Fibroblast of lung (primary cell): Measurements from ENCODE around the gene KNTC1. TPM values are rescaled to one million over a fixed set of nuclear protein-coding genes. Genes with fewer than 3 reads are reported as not detected.
A peak's percentile ranks its signal among the peaks of the same experiment; 100 is the strongest.

Experiments used
- DNase-seq, 2 donors: peaks; one replicate each; pipeline versions ENCODE4 v3.0.0 to v3.0.0-alpha.2; 2010; ENCODE audit warnings: low read depth in 2 of 2
- H2AFZ ChIP-seq: 2 replicates; pipeline ENCODE4 v1.5.1; 2012; ENCODE audit warnings: low read length, control low read depth, inconsistent platforms
- H3K27ac ChIP-seq: 2 replicates; pipeline ENCODE4 v1.5.1; 2011; ENCODE audit warnings: low read length, control low read depth; ENCODE audit not compliant: insufficient read depth
- H3K27me3 ChIP-seq: 2 replicates; pipeline ENCODE4 v1.5.1; 2011; ENCODE audit warnings: mild to moderate bottlenecking, low read length; ENCODE audit not compliant: control insufficient read depth, insufficient read depth
- H3K36me3 ChIP-seq: 2 replicates; pipeline ENCODE4 v1.5.1; 2011; ENCODE audit warnings: low read length; ENCODE audit not compliant: control insufficient read depth, insufficient read depth
- H3K4me1 ChIP-seq: 2 replicates; pipeline ENCODE4 v1.5.1; 2011; ENCODE audit warnings: low read length; ENCODE audit not compliant: control insufficient read depth, insufficient read depth; ENCODE audit errors: extremely low read depth
- H3K4me2 ChIP-seq: 2 replicates; pipeline ENCODE4 v1.5.1; 2011; ENCODE audit warnings: low read length, control low read depth; ENCODE audit not compliant: insufficient read depth; ENCODE audit errors: extremely low read depth
- H3K4me3 ChIP-seq, 4 experiments: fragments of 200-600 bp in 1 of 4; sonication (generic) in 1 of 4; replicated peaks in 1 of 4; 2 replicates each; pipeline ENCODE4 v1.5.1; 2011 to 2016; ENCODE audit warnings: low read length in 4 of 4, low read depth in 3 of 4, mild to moderate bottlenecking in 3 of 4, control low read depth in 2 of 4, inconsistent platforms in 1 of 4, mixed read lengths in 1 of 4; ENCODE audit not compliant: insufficient read depth in 1 of 4; ENCODE audit errors: control extremely low read depth in 1 of 4
- H3K79me2 ChIP-seq: 2 replicates; pipeline ENCODE4 v1.5.1; 2012; ENCODE audit warnings: mild to moderate bottlenecking, low read length, inconsistent platforms; ENCODE audit not compliant: control insufficient read depth, insufficient read depth
- H3K9ac ChIP-seq: 2 replicates; pipeline ENCODE4 v1.5.1; 2011; ENCODE audit warnings: mild to moderate bottlenecking, low read length, control low read depth; ENCODE audit not compliant: insufficient read depth
- H3K9me3 ChIP-seq: 2 replicates; pipeline ENCODE4 v1.5.1; 2012; ENCODE audit warnings: low read depth, low read length; ENCODE audit not compliant: control insufficient read depth, insufficient read depth
- H4K20me1 ChIP-seq: 2 replicates; pipeline ENCODE4 v1.5.1; 2011; ENCODE audit warnings: low read length; ENCODE audit not compliant: control insufficient read depth, insufficient read depth; ENCODE audit errors: extremely low read depth
- EZH2 ChIP-seq: IDR thresholded peaks from 2 replicates; pipeline ENCODE4 v1.5.1; 2012; ENCODE audit warnings: low read length, control low read depth, mild to moderate bottlenecking; ENCODE audit errors: missing control alignments
- polyA plus RNA-seq, 2 donors: library from polyadenylated mRNA; depleted of rRNA in 1 of 2; stranded (reverse) in 1 of 2; unstranded in 1 of 2; fragments of >200 nt; gene quantifications; 2 replicates each; pipeline ENCODE4 v1.2.1, GENCODE V29; 2011 to 2012; ENCODE audit warnings: missing spikeins in 1 of 2
- total RNA-seq: library from RNA; depleted of rRNA; stranded (reverse); fragments of >200 nt; gene quantifications from 2 replicates; pipeline ENCODE4 v1.2.1, GENCODE V29; 2014
- TF ChIP-seq, protein P1 (sequence below), 2 donors: IDR thresholded peaks in 1 of 2; conservative IDR thresholded peaks in 1 of 2; 1 replicate in 1 of 2; 2 replicates in 1 of 2; pipeline ENCODE4 v1.5.1; 2011 to 2012; ENCODE audit warnings: low read length in 2 of 2, control low read depth in 1 of 2, inconsistent platforms in 1 of 2, low read depth in 1 of 2, mild to moderate bottlenecking in 1 of 2

The KNTC1 gene
- total and polyA plus RNA-seq, 2 donors (not counting 1 experiment from before 2014, with no cell fraction given), result 11.0 to 14.4 TPM

DNA sequence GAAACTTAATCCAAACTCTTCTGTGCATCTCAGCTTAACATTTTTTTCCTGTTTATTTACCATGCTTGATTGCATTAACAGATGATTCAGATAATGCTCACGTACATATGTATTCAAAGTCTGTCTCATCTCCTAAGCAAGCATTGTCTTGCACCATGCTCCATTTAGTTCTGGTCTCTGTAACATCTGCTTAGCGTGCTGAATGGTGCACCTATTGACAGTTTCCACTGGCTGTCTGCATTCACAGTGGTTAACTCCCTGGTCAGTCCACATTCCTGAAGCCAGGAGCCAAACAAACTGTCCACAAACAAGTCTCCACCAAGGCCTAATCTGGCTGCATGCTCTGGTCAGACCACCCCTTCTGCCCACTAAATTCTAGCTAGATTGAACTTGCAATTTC lies 83.9 kb downstream of the KNTC1 start:
- Histone ChIP-seq H3K9me3 (no peaks in the 10 kb centered on the region), H2AFZ (no peak overlapping the region), H3K4me2 (no peak overlapping the region), H3K27ac (no peak overlapping the region), H3K9ac (no peak overlapping the region), H3K4me3 (no peak overlapping the region), H3K4me1 (no peaks in the 10 kb centered on the region), H3K27me3 (no peaks in the 10 kb centered on the region), H4K20me1 (no peaks in the 10 kb centered on the region), H3K36me3 (peaks cover 3% of the 10 kb centered on the region), H3K79me2 (no peaks in the 10 kb centered on the region)
- peak in 1 of 2 donors; percentile 1 for DNase-seq
- TF ChIP-seq EZH2, result no peak
- TF ChIP-seq, protein P1, sequence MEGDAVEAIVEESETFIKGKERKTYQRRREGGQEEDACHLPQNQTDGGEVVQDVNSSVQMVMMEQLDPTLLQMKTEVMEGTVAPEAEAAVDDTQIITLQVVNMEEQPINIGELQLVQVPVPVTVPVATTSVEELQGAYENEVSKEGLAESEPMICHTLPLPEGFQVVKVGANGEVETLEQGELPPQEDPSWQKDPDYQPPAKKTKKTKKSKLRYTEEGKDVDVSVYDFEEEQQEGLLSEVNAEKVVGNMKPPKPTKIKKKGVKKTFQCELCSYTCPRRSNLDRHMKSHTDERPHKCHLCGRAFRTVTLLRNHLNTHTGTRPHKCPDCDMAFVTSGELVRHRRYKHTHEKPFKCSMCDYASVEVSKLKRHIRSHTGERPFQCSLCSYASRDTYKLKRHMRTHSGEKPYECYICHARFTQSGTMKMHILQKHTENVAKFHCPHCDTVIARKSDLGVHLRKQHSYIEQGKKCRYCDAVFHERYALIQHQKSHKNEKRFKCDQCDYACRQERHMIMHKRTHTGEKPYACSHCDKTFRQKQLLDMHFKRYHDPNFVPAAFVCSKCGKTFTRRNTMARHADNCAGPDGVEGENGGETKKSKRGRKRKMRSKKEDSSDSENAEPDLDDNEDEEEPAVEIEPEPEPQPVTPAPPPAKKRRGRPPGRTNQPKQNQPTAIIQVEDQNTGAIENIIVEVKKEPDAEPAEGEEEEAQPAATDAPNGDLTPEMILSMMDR (conservative IDR thresholded peaks at IDR 0.05 in 1 of 2, IDR thresholded peaks at IDR 0.05 in 1 of 2; ENCODE audit: low read depth in 1 of 2, low read length in 2 of 2), result no peak

DNA sequence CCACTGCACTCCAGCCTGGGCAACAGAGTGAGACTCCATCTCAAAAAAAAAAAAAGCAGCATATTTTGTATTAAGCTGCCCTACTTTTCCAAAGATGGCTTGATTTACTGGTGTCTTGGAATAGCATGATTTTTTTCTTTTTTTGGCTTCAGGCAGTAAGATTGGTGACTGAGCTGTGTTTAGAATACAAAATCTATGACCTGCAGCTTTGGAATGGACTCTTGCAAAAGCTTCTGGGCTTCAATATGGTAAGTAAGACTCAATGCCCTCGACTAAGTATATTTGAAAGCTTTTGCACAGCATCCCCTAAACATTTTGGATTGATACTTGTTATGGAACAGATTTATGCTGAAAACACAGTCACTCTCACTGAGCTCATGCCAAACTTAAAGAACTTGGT lies 87.8 kb downstream of the KNTC1 start:
- H3K9ac ChIP-seq, result no peak overlapping the region

DNA sequence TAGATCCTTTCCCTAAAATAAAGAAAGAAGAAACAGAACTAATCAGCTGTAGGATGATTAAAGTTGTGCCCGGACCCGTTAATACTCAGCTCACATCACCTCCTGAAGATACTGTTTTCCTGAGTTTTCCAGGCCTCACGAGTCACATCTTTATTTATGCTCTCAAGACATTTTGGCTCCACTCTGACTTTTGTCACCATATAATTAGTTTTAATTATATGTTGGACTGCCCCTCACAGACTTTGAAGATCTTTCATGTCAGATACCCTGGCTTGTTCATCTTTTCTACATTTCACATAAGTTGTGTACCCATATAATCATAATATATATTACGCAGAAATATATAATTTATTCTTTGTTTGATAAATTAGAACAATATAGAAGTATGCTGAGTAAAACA lies 88.7 kb downstream of the KNTC1 start:
- H2AFZ ChIP-seq, result no peak overlapping the region
- H3K9me3 ChIP-seq, result no peaks in the 10 kb centered on the region
- TF ChIP-seq, protein P1 (conservative IDR thresholded peaks at IDR 0.05 in 1 of 2, IDR thresholded peaks at IDR 0.05 in 1 of 2; ENCODE audit: low read depth in 1 of 2, low read length in 2 of 2), result no peak
- no peak for TF ChIP-seq EZH2
- H4K20me1 ChIP-seq, result no peaks in the 10 kb centered on the region
- no peak overlapping the region for H3K4me3 ChIP-seq
- no peaks in the 10 kb centered on the region for H3K27me3 ChIP-seq
- no peaks in the 10 kb centered on the region for H3K79me2 ChIP-seq
- no peak overlapping the region for H3K27ac ChIP-seq
- no peak overlapping the region for H3K4me2 ChIP-seq
- no peak overlapping the region for H3K9ac ChIP-seq
- peaks cover 5% of the 10 kb centered on the region for H3K36me3 ChIP-seq
- no peaks in the 10 kb centered on the region for H3K4me1 ChIP-seq
- no peak for DNase-seq

More for the DNA sequence above, 87.8 kb downstream of the KNTC1 start:
- Histone ChIP-seq H3K4me2 (no peak overlapping the region), H3K36me3 (peaks cover 5% of the 10 kb centered on the region), H2AFZ (no peak overlapping the region), H3K27me3 (no peaks in the 10 kb centered on the region), H4K20me1 (no peaks in the 10 kb centered on the region), H3K4me3 (no peak overlapping the region), H3K9me3 (no peaks in the 10 kb centered on the region), H3K4me1 (no peaks in the 10 kb centered on the region), H3K27ac (no peak overlapping the region), H3K79me2 (no peaks in the 10 kb centered on the region)
- TF ChIP-seq, protein P1 (conservative IDR thresholded peaks at IDR 0.05 in 1 of 2, IDR thresholded peaks at IDR 0.05 in 1 of 2; ENCODE audit: low read depth in 1 of 2, low read length in 2 of 2), result no peak
- no peak for TF ChIP-seq EZH2
- peak; percentile 3 to 6 for DNase-seq
